Caco-2 (cell line): ENCODE results near the gene NEK9. TPM values are rescaled to one million over a fixed set of nuclear protein-coding genes. Genes with fewer than 3 reads are reported as not detected.

Experiments
- BruUV-seq: library from RNA; stranded (reverse); fragments of 400-500 nt; replicated peaks from 2 replicates; lab custom pipeline; 2021; lab: Mats Ljungman, UMichigan
- CTCF ChIA-PET: fragments of 300-600 bp; sonication (Branson Sonifier 250); formaldehyde crosslinking; loops from one replicate; lab custom pipeline; 2022; ENCODE audit warnings: antibody characterized with exemption; lab: Charles Lee
- POLR2A ChIA-PET: fragments of 300-600 bp; sonication (Branson Sonifier 250); formaldehyde crosslinking; loops from one replicate; lab custom pipeline; 2022; ENCODE audit warnings: antibody characterized with exemption; lab: Charles Lee
- DNase-seq, 2 experiments: peaks; one replicate each; pipeline versions ENCODE4 v3.0.0 to v3.0.0-alpha.2; 2020 to 2022
- H3K27me3 ChIP-seq: replicated peaks from 2 replicates; pipeline ENCODE4 v1.6.0; 2011; ENCODE audit warnings: low read length; ENCODE audit not compliant: control insufficient read depth, insufficient read depth
- H3K36me3 ChIP-seq: 2 replicates; pipeline ENCODE4 v1.5.1; 2011; ENCODE audit warnings: low read length; ENCODE audit not compliant: control insufficient read depth, insufficient read depth
- H3K4me1 ChIP-seq: fragments of 250-450 bp; sonication (Bioruptor Pico); 2 replicates; pipeline ENCODE4 v1.5.1; 2020; ENCODE audit warnings: mild to moderate bottlenecking
- H3K4me3 ChIP-seq: 2 replicates; pipeline ENCODE4 v1.5.1; 2011; ENCODE audit warnings: low read depth, mild to moderate bottlenecking, control low read depth, low read length
- H3K9me3 ChIP-seq: fragments of 250-450 bp; sonication (Bioruptor Pico); 2 replicates; pipeline ENCODE4 v1.5.1; 2020; ENCODE audit warnings: mild to moderate bottlenecking, moderate library complexity
- H3K27ac Mint-ChIP-seq: one replicate; pipeline ENCODE4 v1.8.0; 2022; ENCODE audit warnings: mixed read lengths; ENCODE audit not compliant: unreplicated experiment
- H3K27me3 Mint-ChIP-seq: one replicate; pipeline ENCODE4 v1.8.0; 2022; ENCODE audit warnings: mixed read lengths; ENCODE audit not compliant: insufficient read depth, unreplicated experiment
- H3K36me3 Mint-ChIP-seq: one replicate; pipeline ENCODE4 v1.8.0; 2022; ENCODE audit warnings: mild to moderate bottlenecking, mixed read lengths; ENCODE audit not compliant: insufficient read depth, unreplicated experiment
- H3K4me1 Mint-ChIP-seq: one replicate; pipeline ENCODE4 v1.8.0; 2022; ENCODE audit warnings: low read depth, mixed read lengths; ENCODE audit not compliant: unreplicated experiment
- H3K4me3 Mint-ChIP-seq: one replicate; pipeline ENCODE4 v1.8.0; 2022; ENCODE audit warnings: mild to moderate bottlenecking, moderate library complexity, mixed read lengths; ENCODE audit not compliant: unreplicated experiment
- H3K9me3 Mint-ChIP-seq: one replicate; pipeline ENCODE4 v1.8.0; 2022; ENCODE audit warnings: mixed read lengths; ENCODE audit not compliant: unreplicated experiment
- intact Hi-C: fragments of 100-400 bp; cut with micrococcal nuclease; formaldehyde crosslinking; loops from one replicate; pipeline ENCODE4 v1.10.0; 2022; ENCODE audit not compliant: unreplicated experiment
- total RNA-seq: library from RNA; stranded (reverse); gene quantifications from 2 replicates; pipeline ENCODE4 v1.2.3, GENCODE V29; 2022
- TF ChIP-seq, protein P1 (sequence below), 2 experiments: fragments of 200-600 bp in 1 of 2; IDR thresholded peaks; 1 replicate in 1 of 2; 2 replicates in 1 of 2; pipeline versions ENCODE4 v1.5.1 to v1.8.0; 2011 to 2022; ENCODE audit warnings: antibody characterized with exemption in 1 of 2, control low read depth in 1 of 2, inconsistent platforms in 1 of 2, low read depth in 1 of 2, low read length in 1 of 2, mild to moderate bottlenecking in 1 of 2, moderate library complexity in 1 of 2; ENCODE audit not compliant: insufficient read depth in 1 of 2, severe bottlenecking in 1 of 2, unreplicated experiment in 1 of 2

The NEK9 gene
- total RNA-seq, 1 experiment from 2014 or later: 69.2 TPM

DNA sequence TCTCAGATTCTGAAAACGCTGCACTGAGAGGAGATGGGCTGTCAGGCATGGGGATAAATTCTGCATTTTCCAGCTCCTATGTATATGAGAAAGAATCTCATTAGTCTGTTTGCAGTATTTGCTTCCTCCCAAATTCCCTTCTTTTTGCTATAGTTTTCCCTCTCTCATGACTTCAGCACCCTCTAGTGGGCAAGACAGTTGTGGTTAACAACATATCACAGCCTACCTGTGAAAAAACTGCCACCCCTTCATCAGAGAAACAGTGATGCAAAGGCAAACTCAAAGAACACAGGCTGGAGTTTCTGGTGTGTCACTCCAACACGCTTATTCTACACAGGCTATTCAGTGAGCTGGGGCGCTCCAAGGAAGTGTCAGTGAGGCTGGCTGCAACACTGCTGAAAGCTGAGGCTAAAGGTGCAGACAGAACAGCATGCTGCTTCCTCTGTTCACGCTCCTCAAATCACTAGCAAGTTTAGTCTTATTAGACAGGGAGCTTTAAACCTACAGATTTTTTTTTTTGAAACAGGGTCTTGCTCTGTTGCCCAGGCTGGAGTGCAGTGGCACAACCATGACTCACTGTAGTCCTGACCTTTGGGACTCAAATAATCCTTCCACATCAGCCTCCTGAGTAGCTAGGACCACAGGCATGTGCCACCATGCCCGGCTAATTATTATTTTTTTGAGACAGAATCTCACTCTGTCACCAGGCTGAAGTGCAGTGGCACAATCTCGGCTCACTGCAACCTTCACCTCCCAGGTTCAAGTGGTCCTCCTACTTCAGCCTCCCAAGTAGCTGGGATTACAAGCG lies 38.1 kb downstream of the NEK9 start:
- no peaks in the 10 kb centered on the region for H3K27me3 ChIP-seq
- intact Hi-C loops: loop anchor here (1.0 to 5.0 kb wide), 3 partner anchors 86 to 174 kb away; partner anchors contain the start of gene EIF2B2
- no peaks in the 10 kb centered on the region for H3K4me1 Mint-ChIP-seq
- peaks cover 40% of the 10 kb centered on the region for H3K36me3 Mint-ChIP-seq
- ChIA-PET CTCF (interaction anchor here (0.6 to 1.8 kb wide), 12 partner anchors 10 to 240 kb away, joined by 3 to 14 read pairs (median 5); partner anchors contain the start of genes ACYP1, NEK9 and RPS6KL1), POLR2A (interaction anchor here (0.7 kb wide), 1 partner anchor 251 kb away, joined by 4 read pairs; no protein-coding TSS in a partner anchor)
- BruUV-seq: no TSS peak
- H3K4me1 ChIP-seq: no peaks in the 10 kb centered on the region
- no peaks in the 10 kb centered on the region for H3K9me3 ChIP-seq
- no peak overlapping the region for H3K4me3 ChIP-seq
- no peak overlapping the region for H3K4me3 Mint-ChIP-seq
- no peaks in the 10 kb centered on the region for H3K27me3 Mint-ChIP-seq
- peak; percentile 55 to 68 for DNase-seq
- H3K36me3 ChIP-seq: peaks cover 4% of the 10 kb centered on the region; the same call in 1 of the 2 replicates
- no peak overlapping the region for H3K27ac Mint-ChIP-seq
- no peaks in the 10 kb centered on the region for H3K9me3 Mint-ChIP-seq
- TF ChIP-seq, protein P1, sequence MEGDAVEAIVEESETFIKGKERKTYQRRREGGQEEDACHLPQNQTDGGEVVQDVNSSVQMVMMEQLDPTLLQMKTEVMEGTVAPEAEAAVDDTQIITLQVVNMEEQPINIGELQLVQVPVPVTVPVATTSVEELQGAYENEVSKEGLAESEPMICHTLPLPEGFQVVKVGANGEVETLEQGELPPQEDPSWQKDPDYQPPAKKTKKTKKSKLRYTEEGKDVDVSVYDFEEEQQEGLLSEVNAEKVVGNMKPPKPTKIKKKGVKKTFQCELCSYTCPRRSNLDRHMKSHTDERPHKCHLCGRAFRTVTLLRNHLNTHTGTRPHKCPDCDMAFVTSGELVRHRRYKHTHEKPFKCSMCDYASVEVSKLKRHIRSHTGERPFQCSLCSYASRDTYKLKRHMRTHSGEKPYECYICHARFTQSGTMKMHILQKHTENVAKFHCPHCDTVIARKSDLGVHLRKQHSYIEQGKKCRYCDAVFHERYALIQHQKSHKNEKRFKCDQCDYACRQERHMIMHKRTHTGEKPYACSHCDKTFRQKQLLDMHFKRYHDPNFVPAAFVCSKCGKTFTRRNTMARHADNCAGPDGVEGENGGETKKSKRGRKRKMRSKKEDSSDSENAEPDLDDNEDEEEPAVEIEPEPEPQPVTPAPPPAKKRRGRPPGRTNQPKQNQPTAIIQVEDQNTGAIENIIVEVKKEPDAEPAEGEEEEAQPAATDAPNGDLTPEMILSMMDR (IDR thresholded peaks at IDR 0.05; ENCODE audit: insufficient read depth in 1 of 2, low read depth in 1 of 2, low read length in 1 of 2, severe bottlenecking in 1 of 2, unreplicated experiment in 1 of 2): peak; percentile 66 to 76

DNA sequence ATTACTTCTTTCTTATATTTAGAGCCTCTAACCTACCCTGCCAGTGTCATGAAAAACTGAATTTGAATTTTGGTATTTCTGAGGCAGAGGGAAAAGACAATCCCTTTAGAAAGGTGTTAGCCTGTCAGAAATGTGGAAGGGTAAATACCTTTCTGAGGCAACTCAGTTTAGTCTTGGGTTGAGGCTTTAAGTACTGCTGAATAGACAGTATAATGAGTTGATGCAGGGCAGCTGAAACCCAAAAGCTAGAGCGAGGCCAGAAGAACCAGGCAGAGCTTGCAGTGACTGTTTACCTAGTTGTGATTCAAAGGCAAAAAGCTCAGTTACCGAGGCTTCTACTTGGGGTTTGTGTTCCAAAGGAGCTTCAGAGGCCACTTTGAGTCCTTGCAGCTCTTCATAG lies 38.7 kb downstream of the NEK9 start:
- H3K27ac Mint-ChIP-seq: no peak overlapping the region
- no peak overlapping the region for H3K4me3 Mint-ChIP-seq
- DNase-seq: no peak
- no peaks in the 10 kb centered on the region for H3K27me3 Mint-ChIP-seq
- Histone ChIP-seq H3K9me3 (no peaks in the 10 kb centered on the region), H3K36me3 (peaks cover 4% of the 10 kb centered on the region), H3K4me3 (no peak overlapping the region), H3K27me3 (no peaks in the 10 kb centered on the region), H3K4me1 (no peaks in the 10 kb centered on the region)
- POLR2A ChIA-PET: no interaction called here
- intact Hi-C loops: loop anchor here (1.0 to 5.0 kb wide), 3 partner anchors 86 to 174 kb away; partner anchors contain the start of gene EIF2B2
- H3K36me3 Mint-ChIP-seq: peaks cover 40% of the 10 kb centered on the region
- H3K4me1 Mint-ChIP-seq: no peaks in the 10 kb centered on the region
- BruUV-seq: no TSS peak
- H3K9me3 Mint-ChIP-seq: no peaks in the 10 kb centered on the region
- CTCF ChIA-PET: interaction anchor here (0.6 to 1.8 kb wide), 11 partner anchors 9 to 240 kb away, joined by 3 to 14 read pairs (median 5); partner anchors contain the start of genes ACYP1, NEK9 and RPS6KL1
- TF ChIP-seq, protein P1 (IDR thresholded peaks at IDR 0.05; ENCODE audit: insufficient read depth in 1 of 2, low read depth in 1 of 2, low read length in 1 of 2, severe bottlenecking in 1 of 2, unreplicated experiment in 1 of 2): no peak

DNA sequence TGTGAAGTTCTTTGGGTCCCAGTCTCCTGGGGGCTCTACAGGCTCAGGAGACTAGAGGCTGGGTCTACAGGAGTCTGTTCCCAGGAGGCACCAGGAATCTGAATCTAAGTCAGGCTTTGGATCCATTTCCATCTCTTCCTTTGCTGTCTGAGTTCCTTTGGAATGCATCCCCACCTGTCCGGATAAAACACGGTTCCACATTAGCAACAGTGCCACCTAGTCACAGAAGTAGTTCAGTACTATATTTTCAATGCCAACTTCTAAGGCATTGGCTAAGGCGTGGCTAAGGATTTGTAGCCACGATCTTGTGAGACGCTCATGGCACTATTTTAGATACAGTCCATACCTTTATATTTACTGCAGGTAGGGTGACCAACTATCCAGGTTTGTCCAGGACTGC lies 42.3 kb downstream of the NEK9 start:
- H3K4me1 Mint-ChIP-seq: no peaks in the 10 kb centered on the region
- ChIA-PET POLR2A (no interaction called here), CTCF (no interaction called here)
- peak in 1 of 2 experiments; percentile 11 for DNase-seq
- H3K27me3 ChIP-seq: no peaks in the 10 kb centered on the region
- TF ChIP-seq, protein P1 (IDR thresholded peaks at IDR 0.05; ENCODE audit: insufficient read depth in 1 of 2, low read depth in 1 of 2, low read length in 1 of 2, severe bottlenecking in 1 of 2, unreplicated experiment in 1 of 2): peak; percentile 7 to 17
- peaks cover 39% of the 10 kb centered on the region for H3K36me3 Mint-ChIP-seq
- H3K36me3 ChIP-seq: peaks cover 4% of the 10 kb centered on the region
- H3K27me3 Mint-ChIP-seq: no peaks in the 10 kb centered on the region
- BruUV-seq: no TSS peak
- H3K4me3 ChIP-seq: no peak overlapping the region
- H3K27ac Mint-ChIP-seq: no peak overlapping the region
- no peaks in the 10 kb centered on the region for H3K9me3 Mint-ChIP-seq
- no peaks in the 10 kb centered on the region for H3K4me1 ChIP-seq
- H3K4me3 Mint-ChIP-seq: no peak overlapping the region
- intact Hi-C loops: no loop called here
- H3K9me3 ChIP-seq: no peaks in the 10 kb centered on the region
